Activated CD8-positive, alpha-beta T cell treated with anti-CD3 and anti-CD28 coated beads for 36 hours (primary cell): Measurements from ENCODE around the gene KCNAB1. TPM values are rescaled to one million over a fixed set of nuclear protein-coding genes. Genes with fewer than 3 reads are reported as not detected.

Experiments
- ATAC-seq: fragments of 200-7000 bp; cut with Tn5 transposase; one replicate; pipeline ENCODE4 v1.10.0; 2021; ENCODE audit warnings: mild to moderate bottlenecking, moderate library complexity
- CTCF ChIA-PET: fragments of 350-600 bp; sonication (Branson Sonifier 250); formaldehyde crosslinking; loops from one replicate; lab custom pipeline; 2021; ENCODE audit warnings: antibody characterized with exemption; lab: Charles Lee
- POLR2A ChIA-PET: fragments of 350-600 bp; sonication (Branson Sonifier 250); formaldehyde crosslinking; loops from one replicate; lab custom pipeline; 2021; ENCODE audit warnings: antibody characterized with exemption; lab: Charles Lee
- DNase-seq: peaks from one replicate; pipeline ENCODE4 v3.0.0-alpha.2; 2020
- H3K27ac Mint-ChIP-seq: one replicate; pipeline ENCODE4 v1.8.0; 2021; ENCODE audit warnings: mild to moderate bottlenecking, mixed read lengths
- H3K27me3 Mint-ChIP-seq: one replicate; pipeline ENCODE4 v1.8.0; 2021; ENCODE audit warnings: mixed read lengths
- H3K36me3 Mint-ChIP-seq: one replicate; pipeline ENCODE4 v1.8.0; 2021; ENCODE audit warnings: low read depth, mixed read lengths
- H3K4me1 Mint-ChIP-seq: one replicate; pipeline ENCODE4 v1.8.0; 2021; ENCODE audit warnings: low read depth, mixed read lengths
- H3K4me3 Mint-ChIP-seq: one replicate; pipeline ENCODE4 v1.8.0; 2021; ENCODE audit warnings: mild to moderate bottlenecking, moderate library complexity, mixed read lengths
- H3K9me3 Mint-ChIP-seq: one replicate; pipeline ENCODE4 v1.8.0; 2021; ENCODE audit warnings: mixed read lengths
- CTCF ChIP-seq: fragments of 200-600 bp; IDR thresholded peaks from one replicate; pipeline ENCODE4 v1.8.0; 2022; ENCODE audit warnings: antibody characterized with exemption, mild to moderate bottlenecking
- intact Hi-C: fragments of 100-400 bp; cut with micrococcal nuclease; formaldehyde crosslinking; loops from one replicate; pipeline ENCODE4 v1.10.0; 2022
- total RNA-seq, 2 experiments: library from RNA; stranded (reverse); gene quantifications; one replicate each; pipeline ENCODE4 v1.2.3, GENCODE V29; 2021

Gene KCNAB1
- total RNA-seq, 2 experiments from 2014 or later: not detected

GRCh38 chr3:156548041-156548687, 427.8 kb downstream of the KCNAB1 start:
- DNase-seq (no peak), ATAC-seq (no peak)
- Mint-ChIP-seq H3K27me3 (no peaks in the 10 kb centered on the region), H3K9me3 (no peaks in the 10 kb centered on the region), H3K4me1 (peaks cover 54% of the 10 kb centered on the region), H3K4me3 (no peak overlapping the region), H3K36me3 (peaks cover 70% of the 10 kb centered on the region), H3K27ac (no peak overlapping the region)
- TF ChIP-seq CTCF: no peak
- intact Hi-C loops: no loop called here
- ChIA-PET POLR2A (no interaction called here), CTCF (interaction anchor here (0.6 to 4.5 kb wide), 5 partner anchors 10 to 734 kb away, joined by 3 to 18 read pairs (median 4); no protein-coding TSS in a partner anchor)

GRCh38 chr3:156548902-156549301, 428.5 kb downstream of the KCNAB1 start:
- Mint-ChIP-seq H3K9me3 (no peaks in the 10 kb centered on the region), H3K36me3 (peaks cover 74% of the 10 kb centered on the region), H3K4me1 (peaks cover 56% of the 10 kb centered on the region), H3K27ac (no peak overlapping the region), H3K4me3 (no peak overlapping the region), H3K27me3 (no peaks in the 10 kb centered on the region)
- no peak for DNase-seq
- no peak for ATAC-seq
- ChIA-PET CTCF (interaction anchor here (0.6 to 4.5 kb wide), 7 partner anchors 9 to 733 kb away, joined by 3 to 18 read pairs (median 3); no protein-coding TSS in a partner anchor), POLR2A (interaction anchor here (0.7 kb wide), 1 partner anchor 612 kb away, joined by 3 read pairs; no protein-coding TSS in a partner anchor)
- TF ChIP-seq CTCF: no peak
- intact Hi-C loops: no loop called here

- no peak for DNase-seq
- ChIA-PET CTCF (no interaction called here), POLR2A (no interaction called here)
- no peak overlapping the region for H3K4me3 Mint-ChIP-seq
- TF ChIP-seq CTCF: no peak
- no peak overlapping the region for H3K27ac Mint-ChIP-seq
- peaks cover 63% of the 10 kb centered on the region for H3K36me3 Mint-ChIP-seq
- intact Hi-C loops: loop anchor here (10.0 kb wide), 2 partner anchors 264 to 534 kb away; no protein-coding TSS in a partner anchor
- ATAC-seq: no peak
- H3K4me1 Mint-ChIP-seq: peaks cover 54% of the 10 kb centered on the region
- H3K27me3 Mint-ChIP-seq: no peaks in the 10 kb centered on the region
- H3K9me3 Mint-ChIP-seq: no peaks in the 10 kb centered on the region
Measured at GRCh38 chr3:156551261-156551660, 430.9 kb downstream of the KCNAB1 start.

- Mint-ChIP-seq H3K27ac (no peak overlapping the region), H3K9me3 (no peaks in the 10 kb centered on the region), H3K4me3 (no peak overlapping the region), H3K4me1 (peaks cover 50% of the 10 kb centered on the region), H3K27me3 (no peaks in the 10 kb centered on the region), H3K36me3 (peaks cover 58% of the 10 kb centered on the region)
- no peak for DNase-seq
- POLR2A ChIA-PET: no interaction called here
- CTCF ChIA-PET: no interaction called here
- intact Hi-C loops: loop anchor here (10.0 kb wide), 2 partner anchors 263 to 533 kb away; no protein-coding TSS in a partner anchor
- ATAC-seq: no peak
- no peak for TF ChIP-seq CTCF
Measured at GRCh38 chr3:156551746-156552145, 431.4 kb downstream of the KCNAB1 start.

- H3K27ac Mint-ChIP-seq: no peak overlapping the region
Measured at GRCh38 chr3:156552973-156553372, 432.6 kb downstream of the KCNAB1 start.

More at GRCh38 chr3:156552973-156553372, 432.6 kb downstream of the KCNAB1 start:
- Mint-ChIP-seq H3K4me1 (peaks cover 44% of the 10 kb centered on the region), H3K27me3 (no peaks in the 10 kb centered on the region), H3K36me3 (peaks cover 51% of the 10 kb centered on the region), H3K4me3 (peak overlapping the region; percentile 94), H3K9me3 (no peaks in the 10 kb centered on the region)
- ChIA-PET CTCF (interaction anchor here (0.6 to 3.6 kb wide), 4 partner anchors 9 to 557 kb away, joined by 3 to 28 read pairs (median 4); partner anchors contain the start of gene TIPARP), POLR2A (interaction anchor here (2.1 to 2.8 kb wide), 2 partner anchors 122 to 125 kb away, joined by 4 to 29 read pairs; partner anchors contain the start of gene TIPARP)
- intact Hi-C loops: loop anchor here (10.0 kb wide), 2 partner anchors 262 to 532 kb away; no protein-coding TSS in a partner anchor
- TF ChIP-seq CTCF: no peak
- no peak for ATAC-seq
- no peak for DNase-seq
